OCI-LY7 (cell line): ENCODE measurements around the gene RAB24.
A peak's percentile ranks its signal among the peaks of the same experiment; 100 is the strongest.

ENCODE experiments used
- EZH2phosphoT487 ChIP-seq: fragments of 200-600 bp; sonication (generic); IDR thresholded peaks from 2 replicates; pipeline ENCODE4 v1.6.1; 2018; ENCODE audit warnings: low read depth, borderline replicate concordance, mild to moderate bottlenecking, mixed run types, antibody characterized with exemption, low read length, moderate library complexity, mixed read lengths
- TF ChIP-seq, protein P1 (sequence below): fragments of 200-600 bp; sonication (generic); conservative IDR thresholded peaks from 2 replicates; pipeline ENCODE4 v1.5.1; 2014; ENCODE audit warnings: mild to moderate bottlenecking, antibody characterized with exemption, low read length, moderate library complexity, mixed read lengths

DNA sequence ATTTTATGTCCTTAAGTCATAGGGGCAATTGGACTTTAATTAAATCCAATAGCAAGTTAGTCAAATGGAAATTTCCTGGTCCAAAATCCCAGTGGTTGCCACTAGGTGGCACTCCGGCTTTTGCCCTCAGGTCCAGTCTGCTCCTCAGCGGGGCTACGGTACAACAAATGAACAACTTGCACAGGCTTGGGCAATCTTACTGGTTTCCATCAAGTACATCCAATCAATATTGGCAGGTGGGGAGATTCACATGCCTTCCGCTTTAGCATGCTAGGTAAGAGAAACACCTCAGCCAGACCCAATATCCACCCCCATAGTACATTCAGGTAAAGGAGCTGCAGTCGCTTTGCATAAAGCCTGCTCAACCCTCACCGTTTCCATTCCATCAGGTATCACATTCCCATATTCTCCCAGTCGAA, 14.4 kb upstream of the RAB24 start:
- TF ChIP-seq, protein P1, sequence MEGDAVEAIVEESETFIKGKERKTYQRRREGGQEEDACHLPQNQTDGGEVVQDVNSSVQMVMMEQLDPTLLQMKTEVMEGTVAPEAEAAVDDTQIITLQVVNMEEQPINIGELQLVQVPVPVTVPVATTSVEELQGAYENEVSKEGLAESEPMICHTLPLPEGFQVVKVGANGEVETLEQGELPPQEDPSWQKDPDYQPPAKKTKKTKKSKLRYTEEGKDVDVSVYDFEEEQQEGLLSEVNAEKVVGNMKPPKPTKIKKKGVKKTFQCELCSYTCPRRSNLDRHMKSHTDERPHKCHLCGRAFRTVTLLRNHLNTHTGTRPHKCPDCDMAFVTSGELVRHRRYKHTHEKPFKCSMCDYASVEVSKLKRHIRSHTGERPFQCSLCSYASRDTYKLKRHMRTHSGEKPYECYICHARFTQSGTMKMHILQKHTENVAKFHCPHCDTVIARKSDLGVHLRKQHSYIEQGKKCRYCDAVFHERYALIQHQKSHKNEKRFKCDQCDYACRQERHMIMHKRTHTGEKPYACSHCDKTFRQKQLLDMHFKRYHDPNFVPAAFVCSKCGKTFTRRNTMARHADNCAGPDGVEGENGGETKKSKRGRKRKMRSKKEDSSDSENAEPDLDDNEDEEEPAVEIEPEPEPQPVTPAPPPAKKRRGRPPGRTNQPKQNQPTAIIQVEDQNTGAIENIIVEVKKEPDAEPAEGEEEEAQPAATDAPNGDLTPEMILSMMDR: peak; percentile 99
- no peak for TF ChIP-seq EZH2phosphoT487
